ENCODE data around the gene ZMPSTE24. TPM values are rescaled to one million over a fixed set of nuclear protein-coding genes. Genes with fewer than 3 reads are reported as not detected.

Gene ZMPSTE24
- total RNA-seq, 1 experiment from 2014 or later, result 50.9 TPM

GRCh38 chr1:40265298-40265697 is 7.3 kb downstream of the ZMPSTE24 start:
- no peak for DNase-seq
- Histone ChIP-seq H3K9me3 (ENCODE audit: low read length) (no peaks in the 10 kb centered on the region), H3K4me3 (ENCODE audit: low read length) (no peak overlapping the region), H3K4me1 (ENCODE audit: low read length) (peaks cover 3% of the 10 kb centered on the region; the same call in 1 of the 2 replicates), H3K4me2 (ENCODE audit: low read depth, low read length, poor library complexity, severe bottlenecking) (no peak overlapping the region), H3K9ac (ENCODE audit: low read length) (no peak overlapping the region), H3K27ac (ENCODE audit: low read length) (no peak overlapping the region), H3K9me2 (replicated peaks; ENCODE audit: insufficient read depth, low read length) (no peaks in the 10 kb centered on the region), H2AFZ (ENCODE audit: low read length) (no peak overlapping the region), H3K36me3 (ENCODE audit: insufficient read depth, low read length) (peaks cover 64% of the 10 kb centered on the region), H4K20me1 (ENCODE audit: insufficient read depth, low read depth, low read length) (no peaks in the 10 kb centered on the region), H3K27me3 (ENCODE audit: low read length) (no peaks in the 10 kb centered on the region), H3K79me2 (ENCODE audit: low read length) (peaks cover 63% of the 10 kb centered on the region)

GRCh38 chr1:40265919-40266318 is 7.9 kb downstream of the ZMPSTE24 start:
- Histone ChIP-seq H3K9me2 (replicated peaks; ENCODE audit: insufficient read depth, low read length) (no peaks in the 10 kb centered on the region), H4K20me1 (ENCODE audit: insufficient read depth, low read depth, low read length) (no peaks in the 10 kb centered on the region), H3K9ac (ENCODE audit: low read length) (no peak overlapping the region), H3K4me3 (ENCODE audit: low read length) (no peak overlapping the region), H3K27me3 (ENCODE audit: low read length) (no peaks in the 10 kb centered on the region), H3K4me2 (ENCODE audit: low read depth, low read length, poor library complexity, severe bottlenecking) (no peak overlapping the region), H3K4me1 (ENCODE audit: low read length) (no peaks in the 10 kb centered on the region), H3K27ac (ENCODE audit: low read length) (no peak overlapping the region), H2AFZ (ENCODE audit: low read length) (no peak overlapping the region), H3K9me3 (ENCODE audit: low read length) (no peaks in the 10 kb centered on the region), H3K79me2 (ENCODE audit: low read length) (peaks cover 57% of the 10 kb centered on the region), H3K36me3 (ENCODE audit: insufficient read depth, low read length) (peaks cover 58% of the 10 kb centered on the region)
- no peak for DNase-seq

- Histone ChIP-seq H3K9me2 (replicated peaks; ENCODE audit: insufficient read depth, low read length) (no peaks in the 10 kb centered on the region), H3K4me1 (ENCODE audit: low read length) (no peaks in the 10 kb centered on the region), H3K9me3 (ENCODE audit: low read length) (no peaks in the 10 kb centered on the region), H3K4me2 (ENCODE audit: low read depth, low read length, poor library complexity, severe bottlenecking) (no peak overlapping the region), H2AFZ (ENCODE audit: low read length) (no peak overlapping the region), H3K27ac (ENCODE audit: low read length) (no peak overlapping the region), H3K4me3 (ENCODE audit: low read length) (no peak overlapping the region), H4K20me1 (ENCODE audit: insufficient read depth, low read depth, low read length) (no peaks in the 10 kb centered on the region), H3K9ac (ENCODE audit: low read length) (no peak overlapping the region), H3K79me2 (ENCODE audit: low read length) (peaks cover 47% of the 10 kb centered on the region), H3K36me3 (ENCODE audit: insufficient read depth, low read length) (peaks cover 51% of the 10 kb centered on the region; the same call in 1 of the 2 replicates), H3K27me3 (ENCODE audit: low read length) (no peaks in the 10 kb centered on the region)
- no peak for DNase-seq
These were observed 8.9 kb downstream of the ZMPSTE24 start for GRCh38 chr1:40266786-40267535.

- Histone ChIP-seq H2AFZ (ENCODE audit: low read length) (no peak overlapping the region), H3K27ac (ENCODE audit: low read length) (no peak overlapping the region), H3K4me2 (ENCODE audit: low read depth, low read length, poor library complexity, severe bottlenecking) (no peak overlapping the region), H4K20me1 (ENCODE audit: insufficient read depth, low read depth, low read length) (no peaks in the 10 kb centered on the region), H3K9ac (ENCODE audit: low read length) (no peak overlapping the region), H3K4me1 (ENCODE audit: low read length) (no peaks in the 10 kb centered on the region), H3K79me2 (ENCODE audit: low read length) (peaks cover 44% of the 10 kb centered on the region), H3K36me3 (ENCODE audit: insufficient read depth, low read length) (peaks cover 53% of the 10 kb centered on the region), H3K9me2 (replicated peaks; ENCODE audit: insufficient read depth, low read length) (no peaks in the 10 kb centered on the region), H3K4me3 (ENCODE audit: low read length) (no peak overlapping the region), H3K27me3 (ENCODE audit: low read length) (no peaks in the 10 kb centered on the region), H3K9me3 (ENCODE audit: low read length) (no peaks in the 10 kb centered on the region)
- no peak for DNase-seq
These were observed 9.7 kb downstream of the ZMPSTE24 start for GRCh38 chr1:40267767-40268187.

GRCh38 chr1:40268211-40268610 is 10.2 kb downstream of the ZMPSTE24 start:
- DNase-seq, result no peak
- Histone ChIP-seq H3K4me1 (ENCODE audit: low read length) (no peaks in the 10 kb centered on the region), H3K79me2 (ENCODE audit: low read length) (peaks cover 40% of the 10 kb centered on the region), H4K20me1 (ENCODE audit: insufficient read depth, low read depth, low read length) (no peaks in the 10 kb centered on the region), H3K36me3 (ENCODE audit: insufficient read depth, low read length) (peaks cover 55% of the 10 kb centered on the region), H2AFZ (ENCODE audit: low read length) (no peak overlapping the region), H3K9ac (ENCODE audit: low read length) (no peak overlapping the region), H3K9me3 (ENCODE audit: low read length) (no peaks in the 10 kb centered on the region), H3K27me3 (ENCODE audit: low read length) (no peaks in the 10 kb centered on the region), H3K4me2 (ENCODE audit: low read depth, low read length, poor library complexity, severe bottlenecking) (no peak overlapping the region), H3K27ac (ENCODE audit: low read length) (no peak overlapping the region), H3K4me3 (ENCODE audit: low read length) (no peak overlapping the region), H3K9me2 (replicated peaks; ENCODE audit: insufficient read depth, low read length) (no peaks in the 10 kb centered on the region)

GRCh38 chr1:40270152-40270834 is 12.3 kb downstream of the ZMPSTE24 start:
- no peak for DNase-seq
- no peak overlapping the region for H3K27ac ChIP-seq (ENCODE audit: low read length)
- no peak overlapping the region for H2AFZ ChIP-seq (ENCODE audit: low read length)
- no peaks in the 10 kb centered on the region for H3K9me3 ChIP-seq (ENCODE audit: low read length)
- H3K4me2 ChIP-seq (ENCODE audit: low read depth, low read length, poor library complexity, severe bottlenecking), result no peak overlapping the region
- H3K36me3 ChIP-seq (ENCODE audit: insufficient read depth, low read length), result peaks cover 52% of the 10 kb centered on the region
- H3K9me2 ChIP-seq (replicated peaks; ENCODE audit: insufficient read depth, low read length), result no peaks in the 10 kb centered on the region
- H3K4me3 ChIP-seq (ENCODE audit: low read length), result no peak overlapping the region
- H3K4me1 ChIP-seq (ENCODE audit: low read length), result no peaks in the 10 kb centered on the region
- no peaks in the 10 kb centered on the region for H3K27me3 ChIP-seq (ENCODE audit: low read length)
- H3K9ac ChIP-seq (ENCODE audit: low read length), result no peak overlapping the region
- H3K79me2 ChIP-seq (ENCODE audit: low read length), result peaks cover 30% of the 10 kb centered on the region
- no peaks in the 10 kb centered on the region for H4K20me1 ChIP-seq (ENCODE audit: insufficient read depth, low read depth, low read length)

- H3K36me3 ChIP-seq (ENCODE audit: insufficient read depth, low read length), result peaks cover 49% of the 10 kb centered on the region
- no peak overlapping the region for H3K4me3 ChIP-seq (ENCODE audit: low read length)
- no peaks in the 10 kb centered on the region for H3K9me3 ChIP-seq (ENCODE audit: low read length)
- H3K9ac ChIP-seq (ENCODE audit: low read length), result no peak overlapping the region
- no peak overlapping the region for H3K27ac ChIP-seq (ENCODE audit: low read length)
- peaks cover 20% of the 10 kb centered on the region for H3K79me2 ChIP-seq (ENCODE audit: low read length)
- DNase-seq, result no peak
- no peaks in the 10 kb centered on the region for H3K4me1 ChIP-seq (ENCODE audit: low read length)
- H2AFZ ChIP-seq (ENCODE audit: low read length), result no peak overlapping the region
- no peaks in the 10 kb centered on the region for H4K20me1 ChIP-seq (ENCODE audit: insufficient read depth, low read depth, low read length)
- H3K27me3 ChIP-seq (ENCODE audit: low read length), result no peaks in the 10 kb centered on the region
- H3K4me2 ChIP-seq (ENCODE audit: low read depth, low read length, poor library complexity, severe bottlenecking), result no peak overlapping the region
- no peaks in the 10 kb centered on the region for H3K9me2 ChIP-seq (replicated peaks; ENCODE audit: insufficient read depth, low read length)
These were observed 14.7 kb downstream of the ZMPSTE24 start for GRCh38 chr1:40272653-40273213.

- no peaks in the 10 kb centered on the region for H3K9me3 ChIP-seq (ENCODE audit: low read length)
- H3K9ac ChIP-seq (ENCODE audit: low read length), result no peak overlapping the region
- no peak overlapping the region for H3K27ac ChIP-seq (ENCODE audit: low read length)
- H4K20me1 ChIP-seq (ENCODE audit: insufficient read depth, low read depth, low read length), result no peaks in the 10 kb centered on the region
- DNase-seq, result no peak
- no peak overlapping the region for H2AFZ ChIP-seq (ENCODE audit: low read length)
- H3K79me2 ChIP-seq (ENCODE audit: low read length), result peaks cover 20% of the 10 kb centered on the region
- H3K9me2 ChIP-seq (replicated peaks; ENCODE audit: insufficient read depth, low read length), result no peaks in the 10 kb centered on the region
- H3K4me2 ChIP-seq (ENCODE audit: low read depth, low read length, poor library complexity, severe bottlenecking), result no peak overlapping the region
- H3K27me3 ChIP-seq (ENCODE audit: low read length), result no peaks in the 10 kb centered on the region
- H3K4me1 ChIP-seq (ENCODE audit: low read length), result no peaks in the 10 kb centered on the region
- peaks cover 44% of the 10 kb centered on the region for H3K36me3 ChIP-seq (ENCODE audit: insufficient read depth, low read length)
- no peak overlapping the region for H3K4me3 ChIP-seq (ENCODE audit: low read length)
These were observed 15.6 kb downstream of the ZMPSTE24 start for GRCh38 chr1:40273547-40274166.
